Activated naive CD8-positive, alpha-beta T cell treated with anti-CD3 and anti-CD28 coated beads, Interleukin-2, amount 50 U/mL, for 16 hours (primary cell): ENCODE measurements around the gene DDI1.

Source experiments
- DNase-seq: peaks from one replicate; pipeline ENCODE4 v3.0.0-alpha.2; 2020; ENCODE audit warnings: low read depth, low spot score

DDI1 gene

GRCh38 chr11:104078245-104078644 lies 41.8 kb downstream of the DDI1 start:
- no peak for DNase-seq

DNA sequence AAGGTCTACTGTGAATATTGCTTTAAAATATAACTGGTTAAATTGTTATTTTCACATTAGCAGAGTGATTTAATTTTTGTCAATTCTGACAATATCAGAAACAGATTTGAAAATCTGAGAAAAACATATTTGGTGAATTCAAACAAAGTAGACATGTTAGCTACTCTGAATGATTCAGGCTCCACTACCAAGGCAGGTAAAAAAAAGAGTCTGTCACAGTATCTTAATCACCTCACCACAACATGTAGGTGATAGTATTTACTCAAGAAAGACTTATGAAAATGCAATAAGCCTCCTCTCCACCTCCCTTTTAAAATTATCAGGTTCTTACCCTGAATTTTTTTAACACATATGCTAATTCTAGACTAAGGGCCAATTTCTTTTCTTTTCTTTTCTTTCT lies 42.6 kb downstream of the DDI1 start:
- DNase-seq: no peak

DNA sequence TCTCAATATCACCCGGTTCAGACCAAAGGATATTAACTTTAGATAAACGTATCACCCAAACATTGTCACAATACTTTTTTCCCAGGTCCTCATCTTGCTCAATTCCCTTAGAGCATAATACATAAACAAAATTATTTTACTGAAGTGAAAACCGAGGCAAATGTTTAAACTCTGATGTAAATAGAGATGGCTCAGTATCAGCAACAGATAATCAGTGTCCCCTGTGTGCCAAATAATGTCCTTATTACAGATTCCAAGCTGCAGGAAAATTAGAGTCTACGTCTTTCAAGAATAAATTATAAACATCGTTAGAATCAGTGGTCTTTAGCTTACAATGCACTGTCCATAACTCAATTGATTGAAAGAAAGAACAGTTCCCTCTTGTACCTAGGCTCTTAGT lies 50.2 kb downstream of the DDI1 start:
- DNase-seq: no peak
